K562 (cell line): Measurements from ENCODE around the gene SLC34A1. TPM values are rescaled to one million over a fixed set of nuclear protein-coding genes. Genes with fewer than 3 reads are reported as not detected.

Experiments used
- ATAC-seq: fragments of 200-7000 bp; cut with Tn5 transposase; 3 replicates; pipeline ENCODE4 v1.9.1; 2020; ENCODE audit warnings: moderate library complexity
- BruUV-seq: library from RNA; stranded (reverse); fragments of 400-500 nt; replicated peaks from 2 replicates; lab custom pipeline; 2021; lab: Mats Ljungman, UMichigan
- CTCF ChIA-PET: fragments of 300-600 bp; formaldehyde crosslinking; extraction: SDS; loops from one replicate; lab custom pipeline; 2021; ENCODE audit warnings: low intra/inter-chr PET ratio; lab: Yijun Ruan, JAX
- POLR2A ChIA-PET: fragments of 300-600, 350-650 bp; sonication (Branson Sonifier 250); formaldehyde crosslinking; extraction: SDS; loops from one replicate; lab custom pipeline; 2021; ENCODE audit warnings: antibody characterized with exemption, inconsistent platforms; lab: Yijun Ruan, JAX
- DNase-seq, 4 experiments: peaks; one replicate each; pipeline versions ENCODE4 v3.0.0 to v3.0.0-alpha.2; 2011 to 2018; ENCODE audit warnings: low spot score in 3 of 4, mixed read lengths in 3 of 4; ENCODE audit errors: extremely low read depth in 1 of 4
- FAIRE-seq: peaks from 2 replicates; lab custom pipeline; 2011; peaks lifted over from hg19 to GRCh38; lab: Jason Lieb, UNC
- H2AFZ ChIP-seq: 2 replicates; pipeline ENCODE4 v1.6.0; 2011; ENCODE audit warnings: low read depth, low read length, control low read depth, inconsistent platforms
- H3K27ac ChIP-seq: fragments of 200-600 bp; 3 replicates; pipeline ENCODE4 v1.8.0; 2011; ENCODE audit warnings: low read depth, mild to moderate bottlenecking, control low read depth, inconsistent platforms, low read length, moderate library complexity, mixed read lengths; ENCODE audit errors: extremely low read depth
- H3K27me3 ChIP-seq, 2 experiments: fragments of 300-600 bp in 1 of 2; 2 replicates in 1 of 2; 3 replicates in 1 of 2; pipeline versions ENCODE4 v1.6.0 to v1.8.0; 2011; ENCODE audit warnings: inconsistent platforms in 2 of 2, low read length in 2 of 2, mild to moderate bottlenecking in 1 of 2, mixed read lengths in 1 of 2, moderate library complexity in 1 of 2; ENCODE audit not compliant: control insufficient read depth in 2 of 2, insufficient read depth in 2 of 2
- H3K36me3 ChIP-seq: fragments of 300-600 bp; 3 replicates; pipeline ENCODE4 v1.8.0; 2011; ENCODE audit warnings: mild to moderate bottlenecking, low read length, inconsistent platforms; ENCODE audit not compliant: control insufficient read depth, insufficient read depth
- H3K4me1 ChIP-seq, 2 experiments: fragments of 200-600 bp in 1 of 2; replicated peaks in 1 of 2; 2 replicates in 1 of 2; 3 replicates in 1 of 2; pipeline versions ENCODE4 v1.5.1 to v1.8.0; 2011; ENCODE audit warnings: inconsistent platforms in 2 of 2, low read length in 2 of 2, mild to moderate bottlenecking in 1 of 2, mixed read lengths in 1 of 2, moderate library complexity in 1 of 2; ENCODE audit not compliant: control insufficient read depth in 2 of 2, insufficient read depth in 2 of 2
- H3K4me2 ChIP-seq: 2 replicates; pipeline ENCODE4 v1.6.1; 2011; ENCODE audit warnings: low read length, control low read depth, inconsistent platforms, mixed read lengths; ENCODE audit not compliant: insufficient read depth
- H3K4me3 ChIP-seq: fragments of 200-600 bp; sonication (generic), shearing (Covaris generic); 2 replicates; pipeline ENCODE4 v1.5.1; 2016; ENCODE audit warnings: control low read depth, inconsistent platforms
- H3K79me2 ChIP-seq: fragments of 200-600 bp; 3 replicates; pipeline ENCODE4 v1.8.0; 2011; ENCODE audit warnings: low read length, inconsistent platforms; ENCODE audit not compliant: control insufficient read depth, insufficient read depth
- H3K9ac ChIP-seq, 2 experiments: 2 replicates each; pipeline versions ENCODE4 v1.6.0 to v1.6.1; 2011; ENCODE audit warnings: low read depth in 2 of 2, low read length in 2 of 2, control low read depth in 1 of 2, inconsistent platforms in 1 of 2, mild to moderate bottlenecking in 1 of 2, mixed read lengths in 1 of 2; ENCODE audit not compliant: insufficient read depth in 1 of 2
- H3K9me1 ChIP-seq: one replicate; pipeline ENCODE4 v1.6.0; 2011; ENCODE audit warnings: inconsistent platforms, mild to moderate bottlenecking, low read length, moderate library complexity; ENCODE audit not compliant: control insufficient read depth, insufficient read depth
- H3K9me3 ChIP-seq: replicated peaks from 2 replicates; pipeline ENCODE4 v1.5.1; 2011; ENCODE audit warnings: low read depth, low read length, inconsistent platforms; ENCODE audit not compliant: control insufficient read depth, insufficient read depth
- H4K20me1 ChIP-seq: replicated peaks from 2 replicates; pipeline ENCODE4 v1.6.1; 2011; ENCODE audit warnings: low read length, inconsistent platforms, mixed read lengths; ENCODE audit not compliant: control insufficient read depth, insufficient read depth
- ARID2 ChIP-seq: fragments of 450-650 bp; IDR thresholded peaks from 2 replicates; pipeline ENCODE4 v1.6.1; 2017; ENCODE audit warnings: antibody characterized with exemption, mild to moderate bottlenecking
- C11orf30 ChIP-seq: fragments of 450-650 bp; IDR thresholded peaks from 2 replicates; pipeline ENCODE4 v1.6.1; 2016; ENCODE audit warnings: low read depth, mild to moderate bottlenecking
- ID3 ChIP-seq, 2 experiments: fragments of 250-450 bp in 1 of 2; fragments of 450-650 bp in 1 of 2; sonication (Bioruptor Pico) in 1 of 2; IDR thresholded peaks; 2 replicates each; pipeline versions ENCODE4 v1.6.1 to v1.8.0; 2016 to 2021; ENCODE audit warnings: mild to moderate bottlenecking in 2 of 2, moderate library complexity in 2 of 2, missing compliant biosample characterization in 1 of 2, missing genetic modification characterization in 1 of 2
- MTF1 ChIP-seq: fragments of 250-450 bp; sonication (Bioruptor Pico); IDR thresholded peaks from 2 replicates; pipeline ENCODE4 v1.9.0; 2021; ENCODE audit warnings: moderate library complexity, mild to moderate bottlenecking, inconsistent platforms, borderline replicate concordance
- MXD1 ChIP-seq: fragments of 250-450 bp; sonication (Bioruptor Pico); IDR thresholded peaks from 2 replicates; pipeline ENCODE4 v1.8.0; 2021; ENCODE audit warnings: borderline replicate concordance, mild to moderate bottlenecking, moderate library complexity; ENCODE audit not compliant: poor library complexity, severe bottlenecking
- MYNN ChIP-seq, 2 experiments: sonication (generic); formaldehyde crosslinking in 1 of 2; IDR thresholded peaks; 2 replicates each; pipeline versions ENCODE4 v1.5.0 to v1.6.1; 2016 to 2020; ENCODE audit warnings: antibody characterized with exemption in 1 of 2, missing genetic modification reagents in 1 of 2
- NCOA1 ChIP-seq: fragments of 450-650 bp; IDR thresholded peaks from 2 replicates; pipeline ENCODE4 v1.6.1; 2016; ENCODE audit warnings: low read depth
- PML ChIP-seq: IDR thresholded peaks from 2 replicates; pipeline ENCODE4 v1.6.1; 2012; ENCODE audit warnings: low read length, inconsistent platforms
- POLR2AphosphoS2 ChIP-seq: IDR thresholded peaks from 2 replicates; pipeline ENCODE4 v1.6.1; 2012; ENCODE audit warnings: low read length, improper control_type of control experiment
- POLR2AphosphoS5 ChIP-seq: IDR thresholded peaks from 2 replicates; pipeline ENCODE4 v1.6.1; 2011; ENCODE audit warnings: mild to moderate bottlenecking, low read depth, low read length, moderate library complexity; ENCODE audit not compliant: control insufficient read depth, insufficient read depth
- RBM25 ChIP-seq: fragments of 200-400 bp; formaldehyde crosslinking; IDR thresholded peaks from 2 replicates; pipeline ENCODE4 v1.6.1; 2018; ENCODE audit warnings: low read length, low read depth, moderate library complexity; ENCODE audit not compliant: severe bottlenecking
- ZEB2 ChIP-seq: fragments of 450-650 bp; IDR thresholded peaks from 2 replicates; pipeline ENCODE4 v1.6.1; 2016
- WGBS: fragments of 100-300 bp; shearing (Covaris generic); methylation state at CpG from one replicate; pipeline ENCODE4 v1.1.6; 2016; ENCODE audit warnings: low coverage, mixed read lengths; ENCODE audit not compliant: insufficient coverage; ENCODE audit errors: missing lambda C conversion rate; 5-methylcytosine and 5-hydroxymethylcytosine counted together
- in situ Hi-C: fragments of 300-500 bp; cut with MboI; formaldehyde crosslinking; loops from 4 replicates; pipeline ENCODE4 v1.15.0; 2018; ENCODE audit warnings: inconsistent platforms, mixed read lengths
- intact Hi-C: fragments of 100-400 bp; cut with micrococcal nuclease; formaldehyde crosslinking; loops from 2 replicates; pipeline ENCODE4 v1.14.2; 2022
- polyA plus RNA-seq, 8 experiments: library from polyadenylated mRNA; depleted of rRNA in 4 of 8; stranded (reverse) in 5 of 8; unstranded in 3 of 8; fragments of >200 nt; fragmentation: Nextera tagmentation in 2 of 8; fragmentation: Illumina TruSeq in 1 of 8; extraction: Ambion mirVana in 2 of 8; extraction: Trizol in 1 of 8; gene quantifications; 2 replicates each; pipeline versions ENCODE4 v1.2.1 to v1.2.3, GENCODE V29; 2011 to 2014; ENCODE audit warnings: inconsistent platforms in 1 of 8, missing spikeins in 1 of 8
- total RNA-seq, 7 experiments: library from RNA; depleted of rRNA in 6 of 7; stranded (reverse); fragments of >200 nt in 6 of 7; fragmentation: Illumina TruSeq in 2 of 7; extraction: Trizol in 2 of 7; gene quantifications; 2 replicates each; pipeline versions ENCODE4 v1.2.1 to v1.2.3, GENCODE V29; 2011 to 2021; ENCODE audit warnings: low replicate concordance in 1 of 7
- TF ChIP-seq, protein P1 (sequence below): fragments of 250-450 bp; sonication (Bioruptor Pico); IDR thresholded peaks from 2 replicates; pipeline ENCODE4 v1.4.0; 2020; ENCODE audit warnings: borderline replicate concordance
- TF ChIP-seq, protein P2 (sequence below): sonication (generic); formaldehyde crosslinking; IDR thresholded peaks from 2 replicates; pipeline ENCODE4 v1.8.1; 2023; ENCODE audit warnings: mild to moderate bottlenecking, missing genetic modification reagents, moderate library complexity

SLC34A1 gene
- total and polyA plus RNA-seq, 9 of the 15 experiments (the other 6 are each of a cell fraction or from before 2014, with no cell fraction given) = not detected

DNA sequence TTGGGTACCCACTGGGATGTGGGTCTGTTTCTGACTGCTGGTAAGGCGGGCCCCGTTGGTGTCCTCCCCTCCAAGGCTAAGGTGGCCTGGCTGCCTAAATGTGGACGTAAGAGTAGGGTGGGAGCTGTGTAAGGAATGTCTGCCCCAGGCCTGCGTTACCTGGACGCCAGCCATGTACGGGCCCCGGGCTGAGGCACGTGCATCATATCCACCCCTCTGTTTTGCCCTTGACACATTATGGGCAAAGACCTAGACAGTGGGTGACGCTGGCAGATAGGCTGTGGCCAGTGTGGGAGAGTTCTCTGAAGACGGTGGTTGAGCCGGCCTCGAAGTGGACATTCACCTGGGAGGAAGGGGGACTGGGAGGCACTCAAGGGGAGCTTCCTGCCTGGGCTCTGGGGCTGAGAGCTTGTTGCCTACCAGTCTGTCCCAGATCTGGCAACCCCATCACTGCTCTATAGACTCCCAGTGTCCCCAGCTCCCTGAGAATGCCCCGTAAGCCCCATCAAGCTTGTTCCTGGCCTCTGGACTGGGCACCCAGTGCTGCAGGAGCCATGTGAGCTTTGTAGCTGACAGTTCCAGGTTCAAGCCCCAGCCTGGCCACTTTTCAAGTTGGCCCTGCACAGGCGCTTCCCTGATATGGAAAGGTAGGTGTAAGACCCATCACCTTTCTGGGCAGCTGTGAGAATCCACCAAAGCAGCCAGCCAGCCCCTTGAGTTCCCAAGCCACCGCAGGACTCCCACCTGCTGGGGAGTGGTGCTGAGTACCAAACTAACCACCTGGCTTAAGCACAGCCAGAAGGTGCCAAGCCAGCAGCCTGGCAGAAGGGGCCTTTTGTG is 59.1 kb downstream of the SLC34A1 start:
- intact Hi-C loops = no loop called here
- Histone ChIP-seq H3K36me3 (peaks cover 46% of the 10 kb centered on the region; the same call in 2 of the 3 replicates), H3K9me3 (no peaks in the 10 kb centered on the region), H3K4me1 (peaks cover 19 to 62% of the 10 kb centered on the region in 2 experiments), H3K4me3 (no peak overlapping the region), H3K9me1 (peaks cover 3% of the 10 kb centered on the region), H2AFZ (no peak overlapping the region), H3K27me3 (no peaks in the 10 kb centered on the region), H3K79me2 (no peaks in the 10 kb centered on the region), H4K20me1 (peaks cover 29% of the 10 kb centered on the region; the same call in 1 of the 2 replicates), H3K9ac (peak overlapping the region in 1 of 2 experiments; percentile 59; a peak in 2 of 4 replicates), H3K4me2 (no peak overlapping the region), H3K27ac (no peak overlapping the region)
- DNase-seq (no peak), ATAC-seq (0 out of 3 replicates have a peak, but pooled peaks have one; percentile 0), FAIRE-seq (no peak)
- in situ Hi-C loops = no loop called here
- ChIA-PET CTCF (no interaction called here), POLR2A (interaction anchor here (0.6 to 11.8 kb wide), 9 partner anchors 8 to 761 kb away, joined by 3 to 210 read pairs (median 5); partner anchors contain the start of genes GRK6 and HNRNPAB)
- no TSS peak for BruUV-seq
- 84% methylated on average over 15 of the region's 15 CpGs for WGBS
- no peak for TF ChIP-seq ID3 (CRISPR knock-in tag; IDR thresholded peaks at IDR 0.05)
- TF ChIP-seq ID3 (tag; IDR thresholded peaks at IDR 0.05) = no peak
- TF ChIP-seq MXD1 = no peak
- no peak for TF ChIP-seq NCOA1
- TF ChIP-seq POLR2AphosphoS5 = peak; percentile 33; the same call in 1 of the 2 replicates
- peak; percentile 44; the same call in 1 of the 2 replicates for TF ChIP-seq MYNN (IDR thresholded peaks at IDR 0.05)
- no peak for TF ChIP-seq MYNN (CRISPR knock-in tag; IDR thresholded peaks at IDR 0.05)
- TF ChIP-seq ZEB2 = no peak
- TF ChIP-seq, protein P1, sequence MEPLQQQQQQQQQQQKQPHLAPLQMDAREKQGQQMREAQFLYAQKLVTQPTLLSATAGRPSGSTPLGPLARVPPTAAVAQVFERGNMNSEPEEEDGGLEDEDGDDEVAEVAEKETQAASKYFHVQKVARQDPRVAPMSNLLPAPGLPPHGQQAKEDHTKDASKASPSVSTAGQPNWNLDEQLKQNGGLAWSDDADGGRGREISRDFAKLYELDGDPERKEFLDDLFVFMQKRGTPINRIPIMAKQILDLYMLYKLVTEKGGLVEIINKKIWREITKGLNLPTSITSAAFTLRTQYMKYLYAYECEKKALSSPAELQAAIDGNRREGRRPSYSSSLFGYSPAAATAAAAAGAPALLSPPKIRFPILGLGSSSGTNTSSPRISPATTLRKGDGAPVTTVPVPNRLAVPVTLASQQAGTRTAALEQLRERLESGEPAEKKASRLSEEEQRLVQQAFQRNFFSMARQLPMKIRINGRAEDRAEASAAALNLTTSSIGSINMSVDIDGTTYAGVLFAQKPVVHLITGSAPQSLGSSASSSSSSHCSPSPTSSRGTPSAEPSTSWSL (CRISPR knock-in tag) = no peak
- TF ChIP-seq MTF1 (CRISPR knock-in tag) = no peak
- no peak for TF ChIP-seq RBM25
- TF ChIP-seq PML = 0 out of 2 replicates have a peak, but pooled peaks have one; percentile 9
- TF ChIP-seq, protein P2, sequence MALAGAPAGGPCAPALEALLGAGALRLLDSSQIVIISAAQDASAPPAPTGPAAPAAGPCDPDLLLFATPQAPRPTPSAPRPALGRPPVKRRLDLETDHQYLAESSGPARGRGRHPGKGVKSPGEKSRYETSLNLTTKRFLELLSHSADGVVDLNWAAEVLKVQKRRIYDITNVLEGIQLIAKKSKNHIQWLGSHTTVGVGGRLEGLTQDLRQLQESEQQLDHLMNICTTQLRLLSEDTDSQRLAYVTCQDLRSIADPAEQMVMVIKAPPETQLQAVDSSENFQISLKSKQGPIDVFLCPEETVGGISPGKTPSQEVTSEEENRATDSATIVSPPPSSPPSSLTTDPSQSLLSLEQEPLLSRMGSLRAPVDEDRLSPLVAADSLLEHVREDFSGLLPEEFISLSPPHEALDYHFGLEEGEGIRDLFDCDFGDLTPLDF (CRISPR knock-in tag) = no peak
- TF ChIP-seq ARID2 = no peak
- TF ChIP-seq POLR2AphosphoS2 = peak; percentile 18
- TF ChIP-seq C11orf30 = no peak
